ENCODE measurements around the gene CYTH3.
A peak's percentile ranks its signal among the peaks of the same experiment; 100 is the strongest.

The CYTH3 gene

GRCh38 chr7:6165521-6166320 is 106.7 kb downstream of the CYTH3 start:
- DNase-seq (ENCODE audit: low spot score), result no peak

- no peak for DNase-seq (ENCODE audit: low spot score)
Observed at GRCh38 chr7:6165075-6165474, 107.3 kb downstream of the CYTH3 start.

- DNase-seq (ENCODE audit: low spot score), result no peak
Observed at GRCh38 chr7:6164491-6164890, 107.9 kb downstream of the CYTH3 start.

- no peak for DNase-seq (ENCODE audit: low spot score)
Observed at GRCh38 chr7:6164010-6164409, 108.4 kb downstream of the CYTH3 start.

GRCh38 chr7:6163402-6163801 is 109.0 kb downstream of the CYTH3 start:
- no peak for DNase-seq (ENCODE audit: low spot score)

- DNase-seq (ENCODE audit: low spot score), result no peak
Observed at GRCh38 chr7:6162650-6163366, 109.6 kb downstream of the CYTH3 start.

GRCh38 chr7:6162331-6162620 is 110.1 kb downstream of the CYTH3 start:
- no peak for DNase-seq (ENCODE audit: low spot score)

GRCh38 chr7:6161463-6162330 is 110.7 kb downstream of the CYTH3 start:
- DNase-seq (ENCODE audit: low spot score), result no peak

- DNase-seq (ENCODE audit: low spot score), result peak; percentile 47
Observed at GRCh38 chr7:6160191-6160623, 112.2 kb downstream of the CYTH3 start.

GRCh38 chr7:6159524-6160031 is 112.8 kb downstream of the CYTH3 start:
- DNase-seq (ENCODE audit: low spot score), result no peak

- DNase-seq (ENCODE audit: low spot score), result no peak
Observed at GRCh38 chr7:6159097-6159483, 113.3 kb downstream of the CYTH3 start.

- peak; percentile 46 for DNase-seq (ENCODE audit: low spot score)
Observed at GRCh38 chr7:6158424-6159096, 113.9 kb downstream of the CYTH3 start.

- DNase-seq (ENCODE audit: low spot score), result no peak
Observed at GRCh38 chr7:6157685-6158423, 114.6 kb downstream of the CYTH3 start.

GRCh38 chr7:6156734-6157133 is 115.7 kb downstream of the CYTH3 start:
- DNase-seq (ENCODE audit: low spot score), result no peak

- no peak for DNase-seq (ENCODE audit: low spot score)
Observed at GRCh38 chr7:6155596-6155995, 116.8 kb downstream of the CYTH3 start.

GRCh38 chr7:6154542-6155404 is 117.7 kb downstream of the CYTH3 start:
- no peak for DNase-seq (ENCODE audit: low spot score)

- DNase-seq (ENCODE audit: low spot score), result no peak
Observed at GRCh38 chr7:6153646-6154541, 118.5 kb downstream of the CYTH3 start.

GRCh38 chr7:6151994-6152735 is 120.3 kb downstream of the CYTH3 start:
- DNase-seq (ENCODE audit: low spot score), result no peak
